ENCODE data around the gene MSRB3. TPM values are rescaled to one million over a fixed set of nuclear protein-coding genes. Genes with fewer than 3 reads are reported as not detected.
A peak's percentile ranks its signal among the peaks of the same experiment; 100 is the strongest.

Gene MSRB3
- total RNA-seq: 10 to 100 TPM; 14.9 to 58.8 (median 27.1) TPM
- polyA plus RNA-seq: 10 to 100 TPM; 21.1 to 58.8 TPM
- long read RNA-seq, donor 1, full-length matches to known transcripts: 217 of 242 reads
- long read RNA-seq, donor 1, partial matches to known transcripts: 5 of 242 reads
- long read RNA-seq, donor 1, other reads (novel, unspliced or antisense): 20 of 242 reads
- long read RNA-seq, donor 2, full-length matches to known transcripts: 2 of 2 reads
- long read RNA-seq, donor 2, partial matches to known transcripts: 0 of 2 reads
- long read RNA-seq, donor 2, other reads (novel, unspliced or antisense): 0 of 2 reads
- long read RNA-seq, donor 3, full-length matches to known transcripts: 122 of 143 reads
- long read RNA-seq, donor 3, partial matches to known transcripts: 2 of 143 reads
- long read RNA-seq, donor 3, other reads (novel, unspliced or antisense): 19 of 143 reads

- peak; percentile 75 to 88 (median 83) for DNase-seq
- Histone ChIP-seq H3K4me1 (ENCODE audit: insufficient read depth) (no peaks in the 10 kb centered on the region), H3K27me3 (no peaks in the 10 kb centered on the region), H3K9me3 (no peaks in the 10 kb centered on the region), H3K36me3 (no peaks in the 10 kb centered on the region), H3K4me3 (peak within 1 kb of the TSS; percentile 98), H3K27ac (peak within 1 kb of the TSS; percentile 78 to 84)
- intact Hi-C loops (cut with DNase I): no loop called here
- WGBS, 3 donors: 0 to 1% (median 1%) methylated on average over 65 to 85 of the region's 85 CpGs
- TF ChIP-seq CTCF (IDR thresholded peaks at IDR 0.05) (peak in 1 of 3 donors; percentile 11), POLR2A (IDR thresholded peaks at IDR 0.05) (peak; percentile 35), EP300 (IDR thresholded peaks at IDR 0.05) (no peak)
Measured at GRCh38 chr12:65278576-65279368, at the start of gene MSRB3. Gene MSRB3, plus strand, starts transcription at chr12:65278683. Its CDS starts 29,897 bp downstream, at chr12:65308580.

- no peak for TF ChIP-seq CTCF (IDR thresholded peaks at IDR 0.05)
- TF ChIP-seq POLR2A (IDR thresholded peaks at IDR 0.05): no peak
- TF ChIP-seq EP300 (IDR thresholded peaks at IDR 0.05): no peak
- no peaks in the 10 kb centered on the region for H3K36me3 ChIP-seq
- no peak for DNase-seq
- WGBS, 3 donors: 84 to 93% (median 93%) methylated on average over 1 of the region's 1 CpG
- H3K4me3 ChIP-seq: no peak overlapping the region
- H3K27ac ChIP-seq: no peak overlapping the region
- H3K27me3 ChIP-seq: no peaks in the 10 kb centered on the region
- no peaks in the 10 kb centered on the region for H3K4me1 ChIP-seq (ENCODE audit: insufficient read depth)
- intact Hi-C loops (cut with DNase I): no loop called here
- H3K9me3 ChIP-seq: no peaks in the 10 kb centered on the region
Measured at GRCh38 chr12:65229441-65229840, 49.0 kb upstream of the MSRB3 start.

GRCh38 chr12:65232476-65233077, 45.9 kb upstream of the MSRB3 start:
- Histone ChIP-seq H3K27ac (no peak overlapping the region), H3K36me3 (no peaks in the 10 kb centered on the region), H3K4me1 (ENCODE audit: insufficient read depth) (no peaks in the 10 kb centered on the region), H3K9me3 (no peaks in the 10 kb centered on the region), H3K27me3 (no peaks in the 10 kb centered on the region), H3K4me3 (no peak overlapping the region)
- 8 to 14% (median 11%) methylated on average over 3 of the region's 3 CpGs for WGBS, 3 donors
- no peak for DNase-seq
- TF ChIP-seq CTCF (IDR thresholded peaks at IDR 0.05) (no peak), EP300 (IDR thresholded peaks at IDR 0.05) (no peak), POLR2A (IDR thresholded peaks at IDR 0.05) (no peak)
- intact Hi-C loops (cut with DNase I): no loop called here

- intact Hi-C loops (cut with DNase I): no loop called here
- WGBS, 3 donors: 97 to 99% (median 98%) methylated on average over 1 of the region's 1 CpG
- H3K27me3 ChIP-seq: no peaks in the 10 kb centered on the region
- H3K4me1 ChIP-seq (ENCODE audit: insufficient read depth): no peaks in the 10 kb centered on the region
- TF ChIP-seq CTCF (IDR thresholded peaks at IDR 0.05): no peak
- no peak for TF ChIP-seq POLR2A (IDR thresholded peaks at IDR 0.05)
- no peak for TF ChIP-seq EP300 (IDR thresholded peaks at IDR 0.05)
- H3K27ac ChIP-seq: no peak overlapping the region
- H3K36me3 ChIP-seq: no peaks in the 10 kb centered on the region
- no peak overlapping the region for H3K4me3 ChIP-seq
- no peaks in the 10 kb centered on the region for H3K9me3 ChIP-seq
- no peak for DNase-seq
Measured at GRCh38 chr12:65237153-65237552, 41.3 kb upstream of the MSRB3 start.

All from ovary (tissue), 10 donors.